Memory B cell (primary cell): ENCODE data around the gene DGAT2.

Experiments used
- ATAC-seq: fragments of 150-1000 bp; cut with Tn5 transposase; 2 replicates; pipeline ENCODE4 v1.10.0; 2021; ENCODE audit warnings: low read depth, mild to moderate bottlenecking, moderate library complexity
- DNase-seq, 2 donors: peaks; one replicate each; pipeline ENCODE4 v3.0.0; 2022; ENCODE audit warnings: low spot score in 2 of 2
- H3K27ac Mint-ChIP-seq: one replicate; pipeline ENCODE4 v1.8.0; 2022; ENCODE audit warnings: mild to moderate bottlenecking, moderate library complexity, mixed read lengths
- H3K27me3 Mint-ChIP-seq: one replicate; pipeline ENCODE4 v1.8.0; 2022; ENCODE audit warnings: mixed read lengths
- H3K36me3 Mint-ChIP-seq: one replicate; pipeline ENCODE4 v1.8.0; 2022; ENCODE audit warnings: mild to moderate bottlenecking, mixed read lengths
- H3K4me1 Mint-ChIP-seq: one replicate; pipeline ENCODE4 v1.8.0; 2022; ENCODE audit warnings: mixed read lengths
- H3K4me3 Mint-ChIP-seq: one replicate; pipeline ENCODE4 v1.8.0; 2022; ENCODE audit warnings: mild to moderate bottlenecking, moderate library complexity, mixed read lengths
- H3K9me3 Mint-ChIP-seq: one replicate; pipeline ENCODE4 v1.8.0; 2022; ENCODE audit warnings: mixed read lengths

The DGAT2 gene

DNA sequence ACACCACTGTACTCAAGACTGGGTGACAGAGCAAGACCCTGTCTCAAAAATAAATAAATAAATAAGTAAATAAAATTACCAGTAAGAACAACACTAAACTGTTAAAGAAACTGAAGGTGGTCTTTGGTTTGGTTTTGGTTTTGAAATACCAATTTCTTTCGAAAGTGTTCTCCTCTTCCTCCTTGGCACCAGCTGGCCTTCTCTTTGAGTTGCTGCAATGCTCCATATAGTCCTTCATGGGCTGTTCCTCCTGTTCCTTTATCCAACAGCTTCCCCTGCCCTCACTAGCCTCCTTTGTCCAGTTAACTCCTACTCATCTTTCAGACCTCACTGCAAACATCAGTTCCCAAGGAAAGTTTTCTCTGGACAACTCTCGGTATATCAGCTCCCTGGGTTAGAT is 41.4 kb downstream of the DGAT2 start:
- Mint-ChIP-seq H3K27ac (peak overlapping the region; percentile 73), H3K4me3 (no peak overlapping the region)
- no peak for DNase-seq

DNA sequence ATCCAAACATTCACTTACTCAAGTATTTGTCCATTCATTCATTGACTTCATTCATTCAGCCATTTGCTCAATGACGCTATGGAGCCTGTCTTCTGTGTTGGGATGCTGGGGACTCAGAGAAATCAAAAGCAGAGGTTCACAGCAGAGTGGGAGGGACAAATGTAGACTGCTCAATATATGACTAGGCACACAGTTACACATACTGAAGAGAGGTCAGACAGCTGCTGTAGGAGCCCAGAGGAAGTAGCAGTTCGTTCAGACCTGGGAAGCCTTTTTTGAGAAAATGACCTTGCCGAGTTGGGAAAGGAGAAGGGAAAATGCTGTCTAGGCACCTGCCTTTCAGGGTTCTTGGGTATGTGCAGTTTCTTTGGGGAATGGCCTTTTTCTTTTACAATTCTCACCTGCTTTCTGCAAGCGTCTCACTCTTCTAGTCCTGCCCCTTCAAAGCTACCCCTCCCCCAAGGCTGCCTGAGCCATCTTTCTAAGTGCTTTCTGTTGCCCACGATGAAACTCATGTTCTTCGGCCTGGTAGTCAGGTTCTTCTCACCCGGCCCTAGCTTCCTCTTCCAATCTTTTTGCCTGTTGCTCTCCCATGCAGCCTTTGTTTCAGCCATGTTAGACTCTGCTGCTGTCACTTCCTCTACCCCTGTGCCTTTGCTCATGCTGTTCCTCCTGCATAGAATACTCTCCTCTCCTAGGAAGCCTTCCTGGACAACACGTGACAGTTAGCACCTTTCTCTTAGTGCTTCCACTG is 42.2 kb downstream of the DGAT2 start:
- DNase-seq (no peak), ATAC-seq (no peak)
- no peaks in the 10 kb centered on the region for H3K36me3 Mint-ChIP-seq
- no peaks in the 10 kb centered on the region for H3K9me3 Mint-ChIP-seq
- no peaks in the 10 kb centered on the region for H3K27me3 Mint-ChIP-seq
- peaks cover 34% of the 10 kb centered on the region for H3K4me1 Mint-ChIP-seq
- H3K27ac Mint-ChIP-seq: peak overlapping the region; percentile 73
- peak overlapping the region; percentile 1 for H3K4me3 Mint-ChIP-seq

More for the DNA sequence above, 41.4 kb downstream of the DGAT2 start:
- Mint-ChIP-seq H3K9me3 (no peaks in the 10 kb centered on the region), H3K27me3 (no peaks in the 10 kb centered on the region), H3K4me1 (peaks cover 34% of the 10 kb centered on the region), H3K36me3 (no peaks in the 10 kb centered on the region)
- ATAC-seq: no peak

DNA sequence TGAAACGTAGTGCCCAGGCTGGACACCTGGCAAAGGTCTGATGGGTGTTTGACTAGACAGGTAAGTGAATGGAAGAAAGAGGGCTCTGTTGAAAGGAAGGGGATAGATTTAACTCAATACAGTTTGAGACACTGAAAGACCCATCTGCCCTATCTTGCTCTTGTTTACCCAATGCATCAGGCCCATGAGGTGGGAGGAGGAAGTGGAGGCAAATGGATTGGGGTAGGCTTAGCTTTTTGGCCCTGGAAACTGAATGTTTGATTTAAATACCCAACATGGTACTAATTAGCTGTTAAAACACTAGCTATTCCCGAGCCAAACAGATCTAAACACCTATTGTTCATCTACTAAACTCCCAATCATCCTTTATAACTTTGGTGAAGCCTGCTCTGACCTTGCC is 42.9 kb downstream of the DGAT2 start:
- Mint-ChIP-seq H3K27me3 (no peaks in the 10 kb centered on the region), H3K27ac (no peak overlapping the region), H3K36me3 (no peaks in the 10 kb centered on the region), H3K4me1 (peaks cover 34% of the 10 kb centered on the region), H3K4me3 (no peak overlapping the region), H3K9me3 (no peaks in the 10 kb centered on the region)
- DNase-seq (no peak), ATAC-seq (no peak)

DNA sequence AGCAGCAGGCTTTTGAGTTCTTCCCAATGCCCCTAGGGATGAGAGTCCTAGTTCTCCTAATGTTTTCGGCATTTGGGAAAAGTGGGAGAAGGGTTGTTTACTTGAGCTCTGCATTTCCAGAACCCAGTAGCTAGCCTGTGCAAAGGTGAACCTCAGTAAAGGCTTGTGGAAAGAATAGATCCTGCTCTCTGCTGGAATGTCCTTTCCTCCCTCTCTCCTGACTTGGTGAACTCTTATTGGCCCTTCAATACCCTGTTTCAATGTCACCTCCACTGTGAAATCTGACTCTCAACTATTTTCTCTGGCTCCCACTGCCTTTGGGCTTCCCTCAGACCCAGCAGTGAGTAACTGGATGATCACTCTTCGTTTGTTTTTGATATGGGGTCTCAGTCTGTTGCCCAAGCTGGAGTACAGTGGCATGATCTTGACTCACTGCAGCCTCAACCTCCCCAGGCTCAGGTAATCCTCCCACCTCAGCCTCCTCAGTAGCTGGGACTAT is 44.0 kb downstream of the DGAT2 start:
- no peak for DNase-seq
- no peaks in the 10 kb centered on the region for H3K36me3 Mint-ChIP-seq
- no peaks in the 10 kb centered on the region for H3K9me3 Mint-ChIP-seq
- no peak overlapping the region for H3K4me3 Mint-ChIP-seq
- no peak for ATAC-seq
- no peaks in the 10 kb centered on the region for H3K27me3 Mint-ChIP-seq
- H3K4me1 Mint-ChIP-seq: peaks cover 29% of the 10 kb centered on the region
- peak overlapping the region; percentile 83 for H3K27ac Mint-ChIP-seq

DNA sequence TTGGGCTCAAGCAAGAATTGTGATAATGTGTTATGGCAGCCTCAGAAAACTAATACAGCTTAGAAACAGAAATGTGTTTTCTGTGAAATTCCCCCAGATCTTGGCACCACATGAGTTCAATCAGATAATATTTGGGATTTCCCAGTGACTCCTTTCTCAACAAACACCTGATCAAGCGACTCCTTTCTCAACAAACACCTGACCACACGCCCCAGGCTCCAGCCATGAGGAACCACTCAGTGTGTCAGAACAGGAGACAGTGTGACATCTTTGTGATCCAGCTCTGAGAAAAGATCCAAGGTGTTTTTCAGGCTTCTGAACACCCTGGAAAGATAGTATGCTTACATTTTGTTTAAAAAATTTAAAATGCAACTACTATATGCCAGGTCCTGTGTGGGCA is 44.5 kb downstream of the DGAT2 start:
- Mint-ChIP-seq H3K36me3 (no peaks in the 10 kb centered on the region), H3K9me3 (no peaks in the 10 kb centered on the region), H3K27me3 (no peaks in the 10 kb centered on the region), H3K4me1 (peaks cover 32% of the 10 kb centered on the region), H3K4me3 (peak overlapping the region; percentile 78), H3K27ac (peak overlapping the region; percentile 83)
- ATAC-seq (no peak), DNase-seq (no peak)

DNA sequence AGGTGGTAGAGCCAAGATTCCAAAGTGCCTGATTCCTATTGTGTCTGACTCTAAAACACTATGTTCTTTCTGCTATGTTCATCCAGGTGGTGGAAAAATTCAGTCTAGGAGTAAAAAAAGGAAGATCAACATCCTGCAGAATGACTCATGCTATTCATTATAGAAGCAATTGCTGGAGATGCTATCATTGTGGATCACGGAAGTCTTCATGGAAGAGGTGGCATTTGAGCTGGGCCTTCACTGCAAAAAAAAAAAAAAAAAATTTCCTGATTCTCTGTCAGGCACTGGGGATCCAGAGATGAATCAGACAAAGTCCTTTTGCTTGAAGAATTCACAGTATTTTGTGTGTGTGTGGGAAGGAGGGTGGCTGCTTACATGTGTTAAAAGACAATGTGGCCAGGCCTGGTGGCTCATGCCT is 45.1 kb downstream of the DGAT2 start:
- H3K9me3 Mint-ChIP-seq: no peaks in the 10 kb centered on the region
- H3K4me1 Mint-ChIP-seq: peaks cover 30% of the 10 kb centered on the region
- H3K27me3 Mint-ChIP-seq: no peaks in the 10 kb centered on the region
- H3K4me3 Mint-ChIP-seq: peak overlapping the region; percentile 78
- no peaks in the 10 kb centered on the region for H3K36me3 Mint-ChIP-seq
- peak overlapping the region; percentile 83 for H3K27ac Mint-ChIP-seq
- no peak for DNase-seq
- ATAC-seq: no peak

DNA sequence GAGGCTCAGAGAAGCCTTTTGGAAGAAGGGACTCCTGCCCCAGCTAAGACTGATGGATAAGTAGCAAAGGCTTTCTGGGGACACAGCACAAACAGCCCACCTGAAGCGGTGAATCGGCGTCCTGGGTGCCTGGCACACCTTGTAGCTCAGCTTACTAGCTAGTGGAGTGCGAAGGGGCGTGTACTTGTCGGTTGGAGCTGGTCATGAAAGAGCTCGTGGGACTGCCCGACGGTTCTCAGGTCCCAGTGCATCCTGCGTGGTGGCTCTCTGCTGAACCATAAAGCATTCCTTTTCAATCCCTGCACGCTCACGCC is 45.7 kb downstream of the DGAT2 start:
- H3K4me3 Mint-ChIP-seq: no peak overlapping the region
- no peak for DNase-seq

DNA sequence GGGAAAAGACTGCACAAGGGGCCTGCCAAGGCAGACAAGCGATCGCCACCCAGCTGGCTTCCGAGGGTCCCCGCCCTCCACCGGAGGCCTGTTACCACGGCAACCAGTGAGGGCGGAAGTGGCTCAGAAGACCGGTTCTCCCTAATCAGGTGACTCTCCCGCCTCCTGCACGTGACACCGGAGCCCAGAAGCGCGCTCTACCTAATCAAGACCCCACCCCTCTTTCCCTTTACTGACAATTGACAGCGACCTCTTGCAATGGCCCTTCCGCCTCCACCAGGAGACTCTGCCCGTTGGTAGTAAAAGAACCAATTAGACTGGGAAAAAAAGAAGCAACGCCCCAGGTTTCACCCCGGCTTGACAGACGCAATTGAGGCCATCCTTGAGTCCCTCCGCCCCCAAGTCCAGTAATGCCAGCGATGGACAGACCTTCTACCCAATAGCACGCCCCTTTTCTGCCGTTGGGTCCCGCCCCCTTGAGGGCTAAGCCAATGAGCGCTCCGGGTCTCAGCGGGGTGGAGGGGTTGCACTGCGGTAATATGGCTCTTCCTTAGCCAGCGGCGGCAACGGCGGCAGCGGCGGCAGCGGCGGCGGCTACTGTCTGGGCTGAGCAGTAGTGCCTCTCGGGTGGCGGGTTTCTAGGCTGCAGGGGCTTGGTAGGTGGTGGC is 46.2 kb downstream of the DGAT2 start, which contains the start of gene UVRAG:
Gene UVRAG (plus strand): TSS at position 534 of the 668 bp plus-strand sequence. CDS start 198 bp downstream, outside the sequence.
- peak; percentile 76 for ATAC-seq
- no peaks in the 10 kb centered on the region for H3K9me3 Mint-ChIP-seq
- H3K27ac Mint-ChIP-seq: no peak within 1 kb of the TSS

More for the DNA sequence above, 45.7 kb downstream of the DGAT2 start:
- Mint-ChIP-seq H3K27ac (no peak overlapping the region), H3K9me3 (no peaks in the 10 kb centered on the region), H3K36me3 (peaks cover 1% of the 10 kb centered on the region), H3K27me3 (no peaks in the 10 kb centered on the region), H3K4me1 (peaks cover 35% of the 10 kb centered on the region)
- ATAC-seq: peak; percentile 37

DNA sequence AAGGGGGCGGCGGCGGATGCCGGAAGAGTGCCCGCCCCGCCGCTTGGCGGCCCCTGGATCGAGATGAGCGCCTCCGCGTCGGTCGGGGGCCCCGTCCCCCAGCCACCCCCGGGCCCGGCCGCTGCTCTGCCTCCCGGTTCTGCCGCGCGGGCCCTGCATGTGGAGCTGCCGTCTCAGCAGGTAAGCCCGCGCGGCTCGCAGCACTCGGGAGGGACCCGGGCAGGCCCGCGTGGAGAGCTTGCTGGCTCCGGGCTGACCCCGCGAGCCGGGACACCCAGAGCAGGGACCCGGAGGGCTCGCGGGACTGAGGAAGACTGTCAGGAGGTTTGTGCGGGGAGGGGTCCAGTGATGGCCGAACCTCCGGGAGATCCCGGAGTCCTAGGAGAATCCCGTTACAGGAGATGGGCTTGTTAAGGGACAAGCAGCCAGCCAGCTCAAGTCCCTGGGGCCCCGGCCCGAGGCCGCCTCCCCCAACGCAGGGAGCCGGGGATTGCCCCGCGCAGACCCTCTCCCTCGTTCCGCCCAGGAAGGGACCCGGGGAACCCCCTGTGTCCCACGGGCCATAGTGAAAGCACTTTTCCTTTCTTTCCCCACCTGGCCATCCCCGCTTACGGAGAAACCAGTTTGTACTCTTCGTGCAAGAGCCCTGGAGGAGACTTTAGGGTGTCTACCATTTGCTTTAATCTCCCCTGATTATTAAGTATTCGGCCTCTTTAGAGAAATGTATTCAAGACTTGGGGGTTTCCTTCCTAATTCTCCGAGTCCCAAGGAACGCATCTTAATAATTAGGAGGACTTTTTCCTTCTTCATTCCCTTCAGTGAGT is 47.0 kb downstream of the DGAT2 start:
- ATAC-seq: peak; percentile 6
- Mint-ChIP-seq H3K36me3 (peaks cover 1% of the 10 kb centered on the region), H3K4me3 (no peak overlapping the region), H3K27ac (no peak overlapping the region), H3K4me1 (peaks cover 26% of the 10 kb centered on the region), H3K9me3 (no peaks in the 10 kb centered on the region), H3K27me3 (no peaks in the 10 kb centered on the region)
- DNase-seq: peak; percentile 52 to 62

More for the DNA sequence above, 46.2 kb downstream of the DGAT2 start, which contains the start of gene UVRAG:
- H3K4me1 Mint-ChIP-seq: peaks cover 32% of the 10 kb centered on the region
- peaks cover 1% of the 10 kb centered on the region for H3K36me3 Mint-ChIP-seq
- H3K27me3 Mint-ChIP-seq: no peaks in the 10 kb centered on the region
- DNase-seq: peak; percentile 99
- no peak within 1 kb of the TSS for H3K4me3 Mint-ChIP-seq

DNA sequence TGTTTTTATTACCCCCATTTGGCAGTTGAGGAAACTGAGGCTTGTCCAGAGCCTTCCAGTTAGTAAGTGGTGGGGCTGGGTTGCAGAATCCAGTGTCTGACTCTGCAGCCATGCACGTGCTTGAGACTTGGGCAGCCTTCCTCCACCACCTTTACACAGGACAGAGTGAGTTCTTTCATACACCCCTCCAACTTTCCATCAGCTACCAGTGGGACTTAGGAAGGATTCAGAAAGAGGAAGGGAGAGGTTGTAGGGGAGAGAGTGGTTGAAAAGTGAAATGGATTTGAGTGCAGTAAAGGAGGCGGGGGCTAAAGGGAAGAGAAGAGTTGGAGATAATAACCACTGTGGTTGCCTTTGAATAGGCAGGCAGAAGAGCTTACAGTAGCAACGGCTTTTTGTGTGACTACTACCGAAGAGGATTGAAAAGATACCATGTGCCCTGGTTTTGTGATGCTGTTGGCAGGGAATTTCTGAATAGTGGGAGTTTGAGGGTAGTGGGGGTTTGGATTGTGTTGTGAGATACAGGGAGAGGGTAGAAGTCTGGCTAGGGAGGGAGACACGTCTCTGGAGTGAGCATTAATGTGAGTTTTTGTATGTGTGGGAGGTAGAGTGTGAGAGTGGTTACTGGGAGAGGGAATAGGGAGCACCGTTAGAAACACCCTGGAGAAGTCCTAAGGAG is 48.1 kb downstream of the DGAT2 start:
- H3K27me3 Mint-ChIP-seq: no peaks in the 10 kb centered on the region
- H3K4me1 Mint-ChIP-seq: peaks cover 28% of the 10 kb centered on the region
- H3K9me3 Mint-ChIP-seq: no peaks in the 10 kb centered on the region
- H3K27ac Mint-ChIP-seq: no peak overlapping the region
- DNase-seq: no peak
- peaks cover 8% of the 10 kb centered on the region for H3K36me3 Mint-ChIP-seq
- ATAC-seq: no peak
- no peak overlapping the region for H3K4me3 Mint-ChIP-seq

DNA sequence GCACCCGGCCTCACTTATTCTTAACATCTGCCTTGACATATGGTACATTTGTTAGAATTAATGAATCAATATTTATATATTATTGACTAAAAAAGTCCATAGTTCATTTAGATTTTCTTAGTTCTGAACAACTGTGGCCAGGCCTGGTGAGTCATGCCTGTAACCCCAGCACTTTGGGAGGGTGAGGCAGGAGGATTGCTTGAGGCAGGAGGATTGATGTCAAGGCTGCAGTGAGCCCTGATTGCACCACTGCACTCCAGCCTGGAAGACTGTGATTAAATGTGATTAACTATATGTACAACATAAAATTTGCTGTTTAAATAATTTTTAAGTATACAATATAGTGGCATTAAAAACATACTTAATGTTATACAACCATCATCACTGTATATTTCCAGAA is 52.1 kb downstream of the DGAT2 start:
- peaks cover 38% of the 10 kb centered on the region for H3K4me1 Mint-ChIP-seq
- no peaks in the 10 kb centered on the region for H3K9me3 Mint-ChIP-seq
- peaks cover 15% of the 10 kb centered on the region for H3K36me3 Mint-ChIP-seq
- peak overlapping the region; percentile 94 for H3K27ac Mint-ChIP-seq
- H3K27me3 Mint-ChIP-seq: no peaks in the 10 kb centered on the region
- DNase-seq: no peak
- no peak for ATAC-seq
- H3K4me3 Mint-ChIP-seq: no peak overlapping the region

DNA sequence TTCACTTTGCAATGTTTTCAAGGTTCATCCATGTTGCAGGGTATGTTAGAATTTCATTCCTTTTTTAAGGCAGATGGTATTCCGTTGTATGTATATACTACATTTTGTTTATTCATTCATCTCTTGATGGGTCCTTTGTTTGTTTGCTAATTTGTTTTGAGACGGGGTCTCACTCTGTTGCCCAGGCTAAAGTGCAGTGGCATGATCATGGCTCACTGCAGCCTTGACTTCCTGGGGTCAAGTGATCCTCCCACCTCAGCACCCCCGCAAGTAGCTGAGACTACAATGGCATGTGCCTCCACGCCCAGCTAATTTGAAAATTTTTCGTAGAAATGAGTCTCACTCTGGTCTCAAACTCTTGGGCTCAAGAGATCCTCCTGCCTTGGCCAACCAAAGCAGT is 52.6 kb downstream of the DGAT2 start:
- DNase-seq (no peak), ATAC-seq (no peak)
- peak overlapping the region; percentile 94 for H3K27ac Mint-ChIP-seq
- H3K27me3 Mint-ChIP-seq: no peaks in the 10 kb centered on the region
- peaks cover 41% of the 10 kb centered on the region for H3K4me1 Mint-ChIP-seq
- peaks cover 17% of the 10 kb centered on the region for H3K36me3 Mint-ChIP-seq
- H3K9me3 Mint-ChIP-seq: no peaks in the 10 kb centered on the region
- peak overlapping the region; percentile 19 for H3K4me3 Mint-ChIP-seq

DNA sequence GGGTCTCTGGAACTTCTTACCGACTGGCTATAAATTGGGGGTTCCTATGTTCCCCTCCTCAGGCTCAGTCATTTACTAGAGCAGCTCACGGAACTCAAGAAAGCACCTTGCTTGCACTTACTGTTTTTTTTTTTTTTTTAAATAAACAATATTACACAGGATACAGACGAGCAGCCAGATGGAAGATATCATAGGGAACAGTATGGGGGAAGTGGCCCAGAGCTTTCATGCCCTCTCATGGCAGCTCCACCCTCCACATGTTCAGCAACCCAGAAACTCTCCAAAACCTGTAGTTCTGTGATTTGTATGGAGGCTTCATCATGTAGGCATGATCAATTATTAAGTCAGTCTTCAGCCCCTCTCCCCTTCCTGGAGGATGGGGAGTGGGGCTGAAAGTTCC is 54.0 kb downstream of the DGAT2 start:
- Mint-ChIP-seq H3K4me1 (peaks cover 48% of the 10 kb centered on the region), H3K9me3 (no peaks in the 10 kb centered on the region), H3K36me3 (peaks cover 21% of the 10 kb centered on the region), H3K27me3 (no peaks in the 10 kb centered on the region), H3K27ac (peak overlapping the region; percentile 94), H3K4me3 (peak overlapping the region; percentile 52)
- no peak for ATAC-seq
- no peak for DNase-seq
